HepG2 (cell line): Measurements from ENCODE around the gene SLC4A9. TPM values are rescaled to one million over a fixed set of nuclear protein-coding genes. Genes with fewer than 3 reads are reported as not detected.

Experiments used
- ATAC-seq: fragments of 200-7000 bp; cut with Tn5 transposase; 3 replicates; pipeline ENCODE4 v1.9.1; 2020; ENCODE audit warnings: mild to moderate bottlenecking, moderate library complexity
- BruUV-seq: library from RNA; stranded (reverse); fragments of 400-500 nt; replicated peaks from 2 replicates; lab custom pipeline; 2021; lab: Mats Ljungman, UMichigan
- CTCF ChIA-PET: fragments of 300-600 bp; formaldehyde crosslinking; extraction: SDS; loops from one replicate; lab custom pipeline; 2021; ENCODE audit warnings: low total read pairs, inconsistent platforms, low intra/inter-chr PET ratio; lab: Yijun Ruan, JAX
- POLR2A ChIA-PET: fragments of 350-600 bp; sonication (Branson Sonifier 250); formaldehyde crosslinking; loops from one replicate; lab custom pipeline; 2020; ENCODE audit warnings: antibody characterized with exemption, inconsistent platforms; lab: Yijun Ruan, JAX
- DNase-seq: peaks from one replicate; pipeline ENCODE4 v3.0.0-alpha.2; 2015; ENCODE audit warnings: low spot score
- FAIRE-seq: peaks from 3 replicates; lab custom pipeline; 2011; peaks lifted over from hg19 to GRCh38; lab: Jason Lieb, UNC
- H2AFZ ChIP-seq: one replicate; pipeline ENCODE4 v1.6.1; 2011; ENCODE audit warnings: low read length, inconsistent platforms
- H3K27ac ChIP-seq: fragments of 300-600 bp; 3 replicates; pipeline ENCODE4 v1.8.0; 2011; ENCODE audit warnings: mixed run types, mild to moderate bottlenecking, mixed read lengths, low read length, inconsistent platforms; ENCODE audit not compliant: insufficient read depth; ENCODE audit errors: extremely low read length
- H3K27me3 ChIP-seq, 2 experiments: fragments of 200-600 bp in 1 of 2; 2 replicates in 1 of 2; 3 replicates in 1 of 2; pipeline versions ENCODE4 v1.6.0 to v1.8.0; 2011; ENCODE audit warnings: low read length in 2 of 2, mild to moderate bottlenecking in 2 of 2, moderate library complexity in 2 of 2, inconsistent platforms in 1 of 2; ENCODE audit not compliant: insufficient read depth in 2 of 2, control insufficient read depth in 1 of 2
- H3K36me3 ChIP-seq, 2 experiments: fragments of 200-600 bp in 1 of 2; replicated peaks in 1 of 2; 2 replicates in 1 of 2; 3 replicates in 1 of 2; pipeline versions ENCODE4 v1.5.1 to v1.8.0; 2011; ENCODE audit warnings: low read length in 2 of 2, inconsistent platforms in 1 of 2; ENCODE audit not compliant: insufficient read depth in 2 of 2, control insufficient read depth in 1 of 2
- H3K4me1 ChIP-seq: 2 replicates; pipeline ENCODE4 v1.5.1; 2012; ENCODE audit warnings: low read length, inconsistent platforms; ENCODE audit not compliant: insufficient read depth
- H3K4me2 ChIP-seq: 2 replicates; pipeline ENCODE4 v1.6.0; 2011; ENCODE audit warnings: low read depth, low read length, inconsistent platforms
- H3K4me3 ChIP-seq, 3 experiments: fragments of 200-600 bp in 1 of 3; sonication (generic), shearing (Covaris generic) in 1 of 3; replicated peaks in 1 of 3; 2 replicates each; pipeline ENCODE4 v1.5.1; 2011 to 2016; ENCODE audit warnings: low read length in 3 of 3, inconsistent platforms in 2 of 3, low read depth in 2 of 3, mild to moderate bottlenecking in 2 of 3, control low read depth in 1 of 3, mixed read lengths in 1 of 3; ENCODE audit not compliant: insufficient read depth in 1 of 3
- H3K79me2 ChIP-seq: one replicate; pipeline ENCODE4 v1.6.1; 2011; ENCODE audit warnings: low read length, inconsistent platforms; ENCODE audit not compliant: insufficient read depth
- H3K9ac ChIP-seq: 2 replicates; pipeline ENCODE4 v1.6.0; 2011; ENCODE audit warnings: mild to moderate bottlenecking, low read depth, low read length, inconsistent platforms; ENCODE audit not compliant: insufficient read depth
- H3K9me3 ChIP-seq: 2 replicates; pipeline ENCODE4 v1.5.1; 2012; ENCODE audit warnings: mild to moderate bottlenecking, low read length
- H4K20me1 ChIP-seq: 2 replicates; pipeline ENCODE4 v1.6.0; 2011; ENCODE audit warnings: inconsistent platforms, mild to moderate bottlenecking, low read length, moderate library complexity; ENCODE audit not compliant: insufficient read depth
- ATAD3A ChIP-seq: sonication (generic); formaldehyde crosslinking; IDR thresholded peaks from 2 replicates; pipeline ENCODE4 v1.4.0; 2020; ENCODE audit warnings: missing genetic modification reagents
- CENPBD1 ChIP-seq: sonication (generic); formaldehyde crosslinking; IDR thresholded peaks from 2 replicates; pipeline ENCODE4 v1.8.0; 2022; ENCODE audit warnings: missing genetic modification reagents, low read depth, mild to moderate bottlenecking, borderline replicate concordance
- GATAD2A ChIP-seq: IDR thresholded peaks from 2 replicates; pipeline ENCODE4 v1.6.1; 2016
- HES4 ChIP-seq: sonication (generic); formaldehyde crosslinking; IDR thresholded peaks from 2 replicates; pipeline ENCODE4 v1.9.0; 2021; ENCODE audit warnings: mild to moderate bottlenecking, missing genetic modification reagents, borderline replicate concordance
- HOXA3 ChIP-seq: sonication (generic); formaldehyde crosslinking; IDR thresholded peaks from 2 replicates; pipeline ENCODE4 v1.5.0; 2020; ENCODE audit warnings: missing genetic modification reagents
- IRF9 ChIP-seq: sonication (generic); formaldehyde crosslinking; IDR thresholded peaks from 2 replicates; pipeline ENCODE4 v1.8.0; 2022; ENCODE audit warnings: missing genetic modification reagents, mild to moderate bottlenecking, borderline replicate concordance
- MBNL3 ChIP-seq: fragments of 250-450 bp; sonication (Bioruptor Pico); conservative IDR thresholded peaks from 2 replicates; pipeline ENCODE4 v1.8.0; 2022; ENCODE audit warnings: mild to moderate bottlenecking, inconsistent platforms
- PAWR ChIP-seq: sonication (generic); formaldehyde crosslinking; IDR thresholded peaks from 2 replicates; pipeline ENCODE4 v1.4.0; 2020; ENCODE audit warnings: missing genetic modification reagents, mild to moderate bottlenecking, borderline replicate concordance
- SAP130 ChIP-seq: IDR thresholded peaks from 2 replicates; pipeline ENCODE4 v1.6.1; 2016; ENCODE audit warnings: low read depth
- SP4 ChIP-seq: sonication (generic); formaldehyde crosslinking; IDR thresholded peaks from 2 replicates; pipeline ENCODE4 v1.8.1; 2023; ENCODE audit warnings: mild to moderate bottlenecking, missing genetic modification reagents
- THAP8 ChIP-seq: sonication (generic); formaldehyde crosslinking; IDR thresholded peaks from 2 replicates; pipeline ENCODE4 v1.5.1; 2020; ENCODE audit warnings: missing genetic modification reagents, mild to moderate bottlenecking, borderline replicate concordance
- XBP1 ChIP-seq: sonication (generic); formaldehyde crosslinking; IDR thresholded peaks from 2 replicates; pipeline ENCODE4 v1.5.0; 2020; ENCODE audit warnings: missing genetic modification reagents
- ZNF747 ChIP-seq: sonication (generic); formaldehyde crosslinking; IDR thresholded peaks from 2 replicates; pipeline ENCODE4 v1.8.1; 2023; ENCODE audit warnings: missing genetic modification reagents, mild to moderate bottlenecking, borderline replicate concordance
- ZNF749 ChIP-seq: sonication (generic); formaldehyde crosslinking; IDR thresholded peaks from 2 replicates; pipeline ENCODE4 v1.8.0; 2022; ENCODE audit warnings: mild to moderate bottlenecking, missing genetic modification reagents, moderate library complexity, borderline replicate concordance
- ZZZ3 ChIP-seq: sonication (generic); formaldehyde crosslinking; IDR thresholded peaks from 2 replicates; pipeline ENCODE4 v1.4.0; 2020; ENCODE audit warnings: missing genetic modification reagents, mild to moderate bottlenecking, borderline replicate concordance
- WGBS: methylation state at CpG from one replicate; pipeline ENCODE4 v1.1.6; 2017; ENCODE audit warnings: low lambda C conversion rate; 5-methylcytosine and 5-hydroxymethylcytosine counted together
- in situ Hi-C: cut with HindIII; loops from 2 replicates; pipeline ENCODE4 v1.10.0; 2017; ENCODE audit warnings: low pct_unique_long_range_greater_than_20kb; ENCODE audit not compliant: extremely low pct_ligation_motif_present
- intact Hi-C: fragments of 100-400 bp; cut with micrococcal nuclease; formaldehyde crosslinking; loops from one replicate; pipeline ENCODE4 v1.10.0; 2022; ENCODE audit not compliant: unreplicated experiment
- polyA plus RNA-seq, 8 experiments: library from polyadenylated mRNA; depleted of rRNA in 3 of 8; stranded (reverse) in 7 of 8; unstranded in 1 of 8; fragments of >200 nt; fragmentation: Illumina TruSeq in 4 of 8; extraction: Trizol in 4 of 8; gene quantifications; 2 replicates each; pipeline versions ENCODE4 v1.2.1 to v1.2.3, GENCODE V29; 2011 to 2016; ENCODE audit warnings: low read depth in 4 of 8, missing spikeins in 1 of 8, mixed read lengths in 1 of 8; ENCODE audit not compliant: insufficient read depth in 1 of 8
- total RNA-seq, 5 experiments: library from RNA; depleted of rRNA; stranded (reverse); fragments of >200 nt; fragmentation: Illumina TruSeq; extraction: Trizol; gene quantifications; 2 replicates each; pipeline ENCODE4 v1.2.3, GENCODE V29; 2016; ENCODE audit warnings: low read depth in 1 of 5

Gene SLC4A9
- total and polyA plus RNA-seq, 2 of the 13 experiments (the other 11 are each of a cell fraction or from before 2014, with no cell fraction given), result not detected

- peak overlapping the region; percentile 62 to 81 (median 81) for H3K4me3 ChIP-seq
- no peaks in the 10 kb centered on the region for H3K36me3 ChIP-seq
- no peak for ATAC-seq
- no peaks in the 10 kb centered on the region for H4K20me1 ChIP-seq
- peak overlapping the region; percentile 51; the same call in 1 of the 2 replicates for H3K9ac ChIP-seq
- TF ChIP-seq ZZZ3 (CRISPR knock-in tag), result no peak
- TF ChIP-seq HES4 (CRISPR knock-in tag), result no peak
- no peak for TF ChIP-seq GATAD2A
- TF ChIP-seq, all 625 proteins: peak for 0
- in situ Hi-C loops (no loop called here), intact Hi-C loops (loop anchor here (5.0 kb wide), 3 partner anchors 55 to 175 kb away; no protein-coding TSS in a partner anchor)
- BruUV-seq, result no TSS peak
- DNase-seq (no peak), FAIRE-seq (no peak)
- Histone ChIP-seq H2AFZ (no peak overlapping the region), H3K9me3 (no peaks in the 10 kb centered on the region), H3K4me1 (peaks cover 69% of the 10 kb centered on the region), H3K79me2 (no peaks in the 10 kb centered on the region), H3K4me2 (peak overlapping the region; percentile 99), H3K27ac (no peak overlapping the region), H3K27me3 (0 out of 5 replicates have a peak, but pooled peaks cover 0 to 7% of the 10 kb centered on the region in 2 experiments)
- POLR2A ChIA-PET, result interaction anchor here (0.9 to 1.8 kb wide), 13 partner anchors 10 to 300 kb away, joined by 3 to 15 read pairs (median 8); partner anchors contain the start of genes ANKHD1, IK, NDUFA2 and PFDN1
- CTCF ChIA-PET, result interaction anchor here (1.1 to 1.8 kb wide), 2 partner anchors 11 to 103 kb away, joined by 5 to 6 read pairs; no protein-coding TSS in a partner anchor
- WGBS, result 0% methylated on average over 2 of the region's 2 CpGs
Observed at GRCh38 chr5:140347360-140347759, 12.6 kb upstream of the SLC4A9 start.

- H3K4me3 ChIP-seq, result no peak overlapping the region
- no TSS peak for BruUV-seq
- H3K27me3 ChIP-seq, result 0 out of 5 replicates have a peak, but pooled peaks cover 0 to 7% of the 10 kb centered on the region in 2 experiments
- H3K36me3 ChIP-seq, result no peaks in the 10 kb centered on the region
- no peaks in the 10 kb centered on the region for H3K9me3 ChIP-seq
- in situ Hi-C loops, result no loop called here
- H3K27ac ChIP-seq, result no peak overlapping the region
- ChIA-PET POLR2A (no interaction called here), CTCF (no interaction called here)
- ATAC-seq, result no peak
- no peak for DNase-seq
- intact Hi-C loops, result loop anchor here (5.0 kb wide), 3 partner anchors 56 to 176 kb away; no protein-coding TSS in a partner anchor
- no peak overlapping the region for H3K9ac ChIP-seq
- 31% methylated on average over 3 of the region's 4 CpGs for WGBS
- no peaks in the 10 kb centered on the region for H3K79me2 ChIP-seq
- no peak overlapping the region for H2AFZ ChIP-seq
- no peak for FAIRE-seq
- no peaks in the 10 kb centered on the region for H4K20me1 ChIP-seq
- peaks cover 69% of the 10 kb centered on the region for H3K4me1 ChIP-seq
- H3K4me2 ChIP-seq, result peak overlapping the region; percentile 99; the same call in 1 of the 2 replicates
- TF ChIP-seq ATAD3A (CRISPR knock-in tag) (no peak), MBNL3 (CRISPR knock-in tag) (no peak), PAWR (CRISPR knock-in tag) (no peak), ZNF747 (no peak), CENPBD1 (CRISPR knock-in tag) (no peak), ZNF749 (CRISPR knock-in tag) (no peak), THAP8 (CRISPR knock-in tag) (no peak), XBP1 (CRISPR knock-in tag) (no peak), SP4 (no peak), SAP130 (no peak), HOXA3 (CRISPR knock-in tag) (no peak), IRF9 (CRISPR knock-in tag) (no peak)
Observed at GRCh38 chr5:140348104-140348503, 11.9 kb upstream of the SLC4A9 start.
